ENCODE measurements around the gene CELA2B.
"Not testable (repeated sequence)": the region's sequence is repeated elsewhere in the genome, so short reads cannot be mapped to it uniquely, and the experiment has no call there.

DNA sequence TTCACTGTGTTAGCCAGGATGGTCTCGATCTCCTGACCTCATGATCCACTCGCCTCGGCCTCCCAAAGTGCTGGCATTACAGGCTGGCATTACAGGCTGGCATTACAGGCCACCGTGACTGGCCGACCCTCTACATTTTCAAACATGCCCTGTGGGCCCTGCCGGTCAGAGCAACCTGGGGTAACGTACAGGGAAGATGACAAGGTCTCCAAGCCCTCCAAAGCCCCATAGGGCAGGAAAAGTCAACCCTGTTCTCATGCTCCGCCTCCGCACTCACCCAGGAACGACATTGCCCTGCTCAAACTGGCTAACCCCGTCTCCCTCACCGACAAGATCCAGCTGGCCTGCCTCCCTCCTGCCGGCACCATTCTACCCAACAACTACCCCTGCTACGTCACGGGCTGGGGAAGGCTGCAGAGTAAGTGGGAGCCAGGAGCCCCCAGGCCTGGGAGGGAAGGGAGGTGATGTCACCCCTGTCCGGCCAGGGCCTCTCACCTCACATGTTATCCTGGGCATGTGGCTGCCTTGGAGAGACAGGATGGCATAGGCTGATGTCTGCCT lies 7.2 kb downstream of the CELA2B start:
- not testable (repeated sequence) for TF ChIP-seq ZNF501, PRDM1, ZNF837 (tag by site-specific recombination; IDR thresholded peaks at IDR 0.05)
- TF ChIP-seq, protein P1, sequence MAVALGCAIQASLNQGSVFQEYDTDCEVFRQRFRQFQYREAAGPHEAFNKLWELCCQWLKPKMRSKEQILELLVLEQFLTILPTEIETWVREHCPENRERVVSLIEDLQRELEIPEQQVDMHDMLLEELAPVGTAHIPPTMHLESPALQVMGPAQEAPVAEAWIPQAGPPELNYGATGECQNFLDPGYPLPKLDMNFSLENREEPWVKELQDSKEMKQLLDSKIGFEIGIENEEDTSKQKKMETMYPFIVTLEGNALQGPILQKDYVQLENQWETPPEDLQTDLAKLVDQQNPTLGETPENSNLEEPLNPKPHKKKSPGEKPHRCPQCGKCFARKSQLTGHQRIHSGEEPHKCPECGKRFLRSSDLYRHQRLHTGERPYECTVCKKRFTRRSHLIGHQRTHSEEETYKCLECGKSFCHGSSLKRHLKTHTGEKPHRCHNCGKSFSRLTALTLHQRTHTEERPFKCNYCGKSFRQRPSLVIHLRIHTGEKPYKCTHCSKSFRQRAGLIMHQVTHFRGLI (tag by site-specific recombination; IDR thresholded peaks at IDR 0.05): not testable (repeated sequence)
